Measurements from ENCODE around the gene CCT6B.

DNA sequence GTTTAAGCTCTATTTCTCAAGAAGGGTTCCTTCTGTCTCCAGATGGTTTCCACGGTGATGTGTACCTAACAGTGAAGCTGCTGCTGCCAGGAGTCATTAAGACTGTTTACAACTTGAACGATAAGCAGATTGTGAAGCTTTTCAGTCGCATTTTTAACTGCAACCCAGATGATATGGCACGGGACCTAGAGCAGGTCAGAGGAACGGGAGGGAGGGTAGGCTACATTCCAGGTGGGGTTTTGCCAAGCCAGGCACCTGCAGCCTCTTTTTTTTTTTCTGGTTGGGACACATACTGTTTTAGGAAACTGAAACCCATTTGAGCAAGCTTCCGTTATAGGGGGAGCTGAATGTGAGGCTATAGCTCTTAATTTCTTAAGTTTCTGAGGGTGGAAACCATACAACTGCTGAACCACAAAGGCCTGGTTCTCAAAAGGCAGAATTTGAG, 29.7 kb upstream of the CCT6B start:
- TF ChIP-seq, protein P1, sequence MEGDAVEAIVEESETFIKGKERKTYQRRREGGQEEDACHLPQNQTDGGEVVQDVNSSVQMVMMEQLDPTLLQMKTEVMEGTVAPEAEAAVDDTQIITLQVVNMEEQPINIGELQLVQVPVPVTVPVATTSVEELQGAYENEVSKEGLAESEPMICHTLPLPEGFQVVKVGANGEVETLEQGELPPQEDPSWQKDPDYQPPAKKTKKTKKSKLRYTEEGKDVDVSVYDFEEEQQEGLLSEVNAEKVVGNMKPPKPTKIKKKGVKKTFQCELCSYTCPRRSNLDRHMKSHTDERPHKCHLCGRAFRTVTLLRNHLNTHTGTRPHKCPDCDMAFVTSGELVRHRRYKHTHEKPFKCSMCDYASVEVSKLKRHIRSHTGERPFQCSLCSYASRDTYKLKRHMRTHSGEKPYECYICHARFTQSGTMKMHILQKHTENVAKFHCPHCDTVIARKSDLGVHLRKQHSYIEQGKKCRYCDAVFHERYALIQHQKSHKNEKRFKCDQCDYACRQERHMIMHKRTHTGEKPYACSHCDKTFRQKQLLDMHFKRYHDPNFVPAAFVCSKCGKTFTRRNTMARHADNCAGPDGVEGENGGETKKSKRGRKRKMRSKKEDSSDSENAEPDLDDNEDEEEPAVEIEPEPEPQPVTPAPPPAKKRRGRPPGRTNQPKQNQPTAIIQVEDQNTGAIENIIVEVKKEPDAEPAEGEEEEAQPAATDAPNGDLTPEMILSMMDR (conservative IDR thresholded peaks at IDR 0.05): no peak
- TF ChIP-seq EZH2 (IDR thresholded peaks at IDR 0.05; ENCODE audit: low read depth): no peak
